ENCODE measurements around the gene GUCY1A1.

DNA sequence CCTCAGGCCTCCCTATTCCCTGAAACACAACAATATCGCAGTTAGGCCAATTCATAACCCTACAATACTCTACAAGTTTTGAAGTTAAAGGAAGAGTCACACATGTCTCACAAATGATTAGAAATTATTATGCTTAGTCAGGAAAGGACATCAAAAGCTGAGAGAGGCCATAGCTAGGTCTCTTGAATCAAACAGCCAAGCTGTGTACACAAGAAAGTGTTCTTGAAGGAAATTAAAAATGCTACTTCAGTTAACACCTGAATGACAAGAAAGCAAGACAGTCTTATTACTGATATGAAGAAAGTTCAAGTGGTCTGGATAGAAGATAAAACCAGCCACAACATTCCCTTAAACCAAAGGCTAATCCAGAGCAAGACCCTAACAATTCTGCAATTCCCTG is 23.6 kb upstream of the GUCY1A1 start:
- TF ChIP-seq, protein P1, sequence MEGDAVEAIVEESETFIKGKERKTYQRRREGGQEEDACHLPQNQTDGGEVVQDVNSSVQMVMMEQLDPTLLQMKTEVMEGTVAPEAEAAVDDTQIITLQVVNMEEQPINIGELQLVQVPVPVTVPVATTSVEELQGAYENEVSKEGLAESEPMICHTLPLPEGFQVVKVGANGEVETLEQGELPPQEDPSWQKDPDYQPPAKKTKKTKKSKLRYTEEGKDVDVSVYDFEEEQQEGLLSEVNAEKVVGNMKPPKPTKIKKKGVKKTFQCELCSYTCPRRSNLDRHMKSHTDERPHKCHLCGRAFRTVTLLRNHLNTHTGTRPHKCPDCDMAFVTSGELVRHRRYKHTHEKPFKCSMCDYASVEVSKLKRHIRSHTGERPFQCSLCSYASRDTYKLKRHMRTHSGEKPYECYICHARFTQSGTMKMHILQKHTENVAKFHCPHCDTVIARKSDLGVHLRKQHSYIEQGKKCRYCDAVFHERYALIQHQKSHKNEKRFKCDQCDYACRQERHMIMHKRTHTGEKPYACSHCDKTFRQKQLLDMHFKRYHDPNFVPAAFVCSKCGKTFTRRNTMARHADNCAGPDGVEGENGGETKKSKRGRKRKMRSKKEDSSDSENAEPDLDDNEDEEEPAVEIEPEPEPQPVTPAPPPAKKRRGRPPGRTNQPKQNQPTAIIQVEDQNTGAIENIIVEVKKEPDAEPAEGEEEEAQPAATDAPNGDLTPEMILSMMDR (conservative IDR thresholded peaks at IDR 0.05 in 1 of 2, IDR thresholded peaks at IDR 0.05 in 1 of 2; ENCODE audit: low read depth in 1 of 2, low read length in 2 of 2) = no peak
- TF ChIP-seq EZH2 (IDR thresholded peaks at IDR 0.05; ENCODE audit: low read length, missing control alignments) = no peak

Data from fibroblast of lung (primary cell).